Right lung (tissue), 10 donors: ENCODE data around the gene PKP2. TPM values are rescaled to one million over a fixed set of nuclear protein-coding genes. Genes with fewer than 3 reads are reported as not detected.

Experiments used
- DNase-seq, 2 donors: peaks; one replicate each; pipeline ENCODE4 v3.0.0-alpha.2; 2013
- long read RNA-seq, 8 donors: transcript quantifications; one replicate each; lab custom pipeline, GENCODE V29; 2026
- polyA plus RNA-seq, 5 donors: library from polyadenylated mRNA; unstranded; fragments of 120-200 nt; gene quantifications; one replicate each; pipeline versions ENCODE4 v1.2.1 to v1.2.3, GENCODE V29; 2013; ENCODE audit warnings: inconsistent platforms in 1 of 5, low replicate concordance in 1 of 5; ENCODE audit not compliant: insufficient read length in 5 of 5, insufficient read depth in 1 of 5

The PKP2 gene
- polyA plus RNA-seq: 1 to 10 TPM; 3.2 to 6.6 (median 4.4) TPM
- long read RNA-seq, donor 1: 0 reads
- long read RNA-seq, donor 2, partial matches to known transcripts: 0 of 1 reads
- long read RNA-seq, donor 2, other reads (novel, unspliced or antisense): 0 of 1 reads
- long read RNA-seq, donor 3: 0 reads
- long read RNA-seq, donor 4: 0 reads
- long read RNA-seq, donor 5, partial matches to known transcripts: 0 of 2 reads
- long read RNA-seq, donor 5, other reads (novel, unspliced or antisense): 0 of 2 reads
- long read RNA-seq, donor 6: 0 reads
- long read RNA-seq, donor 7: 0 reads
- long read RNA-seq, donor 8: 0 reads

DNA sequence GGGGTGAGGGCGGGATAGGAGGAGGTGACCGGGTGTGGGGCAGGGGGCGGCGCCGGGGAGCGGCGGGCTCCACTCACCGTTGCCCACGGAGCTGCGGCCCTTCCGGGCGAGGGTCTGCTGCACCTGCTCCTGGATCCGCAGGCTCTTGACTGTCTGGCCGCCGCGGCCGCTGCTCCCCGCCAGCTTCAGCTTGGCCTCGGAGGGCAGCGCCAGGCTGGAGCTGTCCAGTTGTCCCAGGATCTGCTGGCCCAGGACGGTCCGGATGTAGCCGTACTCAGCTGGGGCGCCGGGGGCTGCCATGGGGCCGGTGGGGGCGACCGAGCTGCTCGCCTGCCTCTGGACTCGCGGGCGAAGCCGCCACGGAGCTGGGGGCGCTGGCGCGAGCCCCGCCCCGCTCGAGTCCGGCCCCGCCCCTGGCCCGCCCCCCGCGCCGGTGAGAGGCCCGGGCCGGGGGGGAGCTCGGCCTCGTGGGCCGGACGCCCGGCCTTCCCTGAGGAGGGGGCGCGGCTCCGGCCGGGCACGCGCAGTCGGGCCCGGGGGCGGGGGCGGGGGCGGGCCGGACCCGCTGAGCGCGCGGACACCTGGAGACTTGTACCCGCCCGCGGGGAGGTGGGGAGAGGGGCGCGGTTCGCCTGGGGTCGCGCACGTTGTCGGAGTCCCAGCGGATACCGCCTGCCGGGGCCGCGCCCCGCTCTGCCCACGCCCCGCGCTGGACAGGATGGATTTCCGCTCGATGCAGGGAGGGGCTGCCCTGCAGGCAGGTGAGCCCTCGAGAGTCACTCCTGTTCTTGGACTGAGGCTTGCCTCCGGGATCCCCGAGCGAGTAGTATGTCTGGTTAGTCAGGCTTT, at the start of gene PKP2:
TSS of gene PKP2 (minus strand) at position 346 of the 849 bp plus-strand sequence. CDS start at position 300, 46 bp downstream.
- DNase-seq: peak in 1 of 2 donors; percentile 46

DNA sequence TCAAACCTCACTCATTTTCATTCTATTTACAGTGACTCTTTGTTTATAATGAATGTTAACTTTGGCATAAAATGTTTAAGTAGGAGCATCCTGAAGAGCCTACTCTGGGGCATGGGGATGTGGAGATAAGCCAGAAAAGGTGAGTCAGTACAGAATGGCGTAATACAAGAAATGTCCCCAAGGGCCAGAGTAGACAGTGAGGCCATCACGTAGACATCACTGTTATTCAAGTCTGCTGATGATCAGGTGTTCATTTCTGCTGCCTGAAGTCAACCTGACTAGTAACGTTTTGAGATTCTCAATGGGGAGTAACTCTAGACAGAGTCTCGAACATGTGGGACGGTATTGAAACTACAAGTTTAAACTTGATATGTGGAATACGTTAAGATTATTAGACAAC, 47.6 kb upstream of the PKP2 start:
- no peak for DNase-seq

DNA sequence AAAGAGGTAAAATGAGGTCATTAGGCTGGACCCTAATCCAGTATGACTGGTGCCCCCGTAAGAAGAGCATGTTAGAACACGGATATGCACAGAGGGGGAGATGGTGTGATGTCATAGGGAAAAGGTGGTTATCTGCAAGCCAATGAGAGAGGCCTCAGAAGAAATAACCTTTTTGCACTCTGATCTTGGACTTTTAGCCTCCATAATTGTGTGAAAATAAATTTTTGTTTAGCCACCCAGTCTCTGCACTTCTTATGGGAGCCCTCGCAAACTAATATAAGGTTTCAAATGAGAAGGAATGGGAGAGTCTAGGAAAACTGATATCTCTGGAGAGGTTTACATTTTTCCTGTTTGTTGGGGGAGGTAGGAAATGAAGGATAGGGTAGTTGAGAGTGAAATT, 43.2 kb upstream of the PKP2 start:
- no peak for DNase-seq

DNA sequence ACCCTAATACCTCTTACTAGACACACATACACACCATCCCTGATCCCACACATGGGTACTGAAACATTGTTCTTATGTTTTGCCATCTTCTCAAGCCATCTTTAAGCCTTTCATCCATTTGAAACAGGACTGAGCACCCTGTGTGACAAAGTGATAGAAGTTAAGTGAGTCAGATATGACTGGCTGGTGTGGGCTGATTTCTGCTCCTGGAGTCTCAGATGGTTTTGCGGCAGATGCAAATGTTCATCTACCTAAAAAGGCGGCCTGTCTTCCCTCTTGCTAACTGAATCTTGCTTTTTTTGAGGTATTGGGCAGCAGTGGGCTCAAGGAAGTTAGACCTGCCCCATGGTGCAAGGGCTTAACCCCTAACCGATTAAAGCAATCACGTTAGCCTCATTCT, 30.4 kb upstream of the PKP2 start:
- DNase-seq: no peak

DNA sequence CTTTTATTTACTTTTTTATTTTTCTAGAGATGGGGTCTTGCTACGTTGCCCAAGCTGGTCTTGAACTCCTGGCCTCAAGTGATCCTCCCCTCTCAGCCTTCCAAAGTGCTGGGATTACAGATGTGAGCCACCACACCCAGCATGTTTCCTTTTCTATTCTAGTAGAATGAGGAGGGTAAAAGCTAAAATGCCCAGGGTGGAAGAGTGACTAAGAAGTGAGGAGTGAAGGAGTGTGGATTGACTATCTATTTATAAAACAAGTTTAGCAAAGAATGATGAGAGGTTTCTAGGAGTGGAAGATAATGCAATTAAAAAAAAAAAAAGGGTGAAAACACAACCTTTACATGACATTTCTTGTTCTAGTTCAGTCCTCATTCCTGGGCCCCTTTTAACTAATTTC, 29.8 kb upstream of the PKP2 start:
- DNase-seq: no peak

DNA sequence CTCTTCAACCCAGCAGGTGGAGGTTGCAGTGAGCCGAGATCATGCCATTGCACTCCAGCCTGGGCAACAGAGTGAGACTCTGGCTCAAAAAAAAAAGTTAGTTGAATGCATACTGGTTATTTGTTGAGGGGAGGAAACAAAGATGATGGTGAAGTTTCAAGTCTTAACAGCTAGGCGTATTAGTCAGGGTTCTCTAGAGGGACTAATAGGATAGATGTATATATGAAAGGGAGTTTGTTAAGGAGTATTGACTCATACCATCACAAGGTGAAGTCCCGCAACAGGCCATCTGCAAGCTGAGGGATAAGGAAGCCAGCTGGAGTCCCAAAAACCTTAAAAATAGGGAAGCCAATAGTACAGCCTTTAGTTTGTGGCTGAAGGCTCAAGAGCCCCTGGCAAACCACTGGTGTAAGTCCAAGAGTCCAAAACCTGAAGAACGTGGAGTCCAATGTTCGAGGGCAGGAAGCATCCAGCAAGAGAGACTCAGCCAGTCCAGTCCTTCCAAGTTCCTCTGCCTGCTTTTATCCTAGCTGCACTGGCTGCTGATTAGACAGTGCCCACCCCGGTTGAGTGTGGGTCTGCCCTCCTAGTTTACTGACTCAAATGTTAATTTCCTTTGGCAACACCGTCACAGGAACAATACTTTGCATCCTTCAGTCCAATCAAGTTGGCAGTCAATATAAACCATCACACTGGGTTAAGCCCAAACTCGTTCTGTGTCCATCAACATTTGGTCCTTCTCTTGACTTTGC, 26.1 kb upstream of the PKP2 start:
- DNase-seq: no peak

DNA sequence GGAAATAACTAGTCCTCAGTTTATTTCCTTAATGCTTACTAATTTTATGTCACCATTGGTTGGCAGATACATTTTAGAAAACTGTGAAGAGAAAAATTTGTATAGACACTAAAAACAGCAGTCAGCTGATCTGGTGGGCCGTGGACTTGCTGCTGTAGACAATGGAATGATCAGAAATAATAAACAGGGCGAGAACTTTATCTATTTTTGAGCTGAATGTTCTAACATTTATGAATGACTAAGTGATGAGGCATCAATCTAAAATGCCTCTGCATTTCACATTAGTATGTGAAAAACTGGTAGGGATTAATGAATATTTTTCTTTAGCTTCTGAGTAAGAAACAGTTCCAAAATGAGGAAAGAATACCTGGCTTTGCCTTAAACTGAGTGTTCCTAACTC, 24.8 kb upstream of the PKP2 start:
- no peak for DNase-seq

DNA sequence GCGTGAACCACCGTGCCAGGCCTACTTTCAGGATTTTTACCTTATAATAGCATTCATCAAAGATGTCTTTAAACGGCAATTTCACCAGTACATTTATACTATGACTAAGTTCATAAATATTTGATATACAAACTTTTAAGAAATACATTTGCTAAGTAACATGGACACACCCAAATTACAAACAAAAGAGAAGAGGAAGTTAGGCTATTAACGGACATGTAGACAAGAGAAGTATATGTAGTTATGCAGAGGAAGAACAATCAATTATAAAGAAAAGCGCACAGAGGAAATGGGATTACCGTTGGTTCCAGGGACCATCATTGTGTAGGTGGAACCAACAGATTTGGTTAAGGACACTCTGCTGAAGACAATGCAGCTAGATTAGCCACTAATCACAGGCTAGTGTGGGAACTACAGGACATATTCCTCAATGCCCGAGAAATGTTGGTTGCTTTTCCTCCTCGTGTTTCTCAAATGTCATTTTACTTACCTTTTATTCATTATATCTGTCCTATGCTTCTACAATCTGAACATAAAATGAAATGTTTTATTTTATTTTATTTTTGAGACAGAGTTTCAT, 24.0 kb upstream of the PKP2 start:
- DNase-seq: no peak

DNA sequence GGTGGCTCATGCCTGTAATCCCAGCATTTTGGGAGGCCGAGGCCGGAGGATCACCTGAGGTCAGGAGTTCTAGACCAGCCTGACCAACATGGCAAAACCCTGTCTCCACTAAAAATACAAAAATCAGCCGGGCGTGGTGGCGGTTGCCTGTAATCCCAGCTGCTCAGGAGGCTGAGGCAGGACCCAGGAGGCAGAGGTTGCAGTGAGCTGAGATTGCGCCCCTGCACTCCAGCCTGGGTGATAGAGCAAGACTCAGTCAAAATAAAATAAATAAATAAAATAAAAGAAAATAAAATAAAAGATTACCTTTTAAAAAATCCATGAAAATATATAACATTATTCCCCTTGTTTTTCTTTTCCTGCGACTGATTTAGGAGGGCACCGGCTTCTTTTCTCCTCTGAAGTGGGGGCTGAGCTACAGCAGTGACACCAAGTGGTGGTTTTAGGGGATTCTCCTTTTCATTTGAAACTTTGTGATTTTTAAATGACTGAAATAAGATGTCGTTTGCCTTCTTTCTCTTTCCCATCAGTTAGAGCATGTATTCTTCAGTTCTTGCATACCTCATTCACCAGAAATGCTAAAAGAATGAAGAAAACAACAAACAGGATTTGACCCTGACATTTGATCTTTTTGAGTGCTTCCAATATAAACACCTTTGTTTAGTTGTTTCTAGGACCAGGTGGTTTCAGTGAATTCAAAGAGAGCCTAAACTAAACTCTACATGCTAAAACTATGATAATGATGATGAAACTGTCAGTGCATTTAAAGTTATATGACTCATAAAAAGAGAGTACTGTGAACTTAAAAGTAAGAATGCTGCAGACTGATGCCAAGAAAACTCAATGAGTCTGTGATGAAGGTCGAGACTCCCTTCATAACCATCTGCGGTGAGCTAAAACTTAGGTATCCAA, 22.6 kb upstream of the PKP2 start:
- DNase-seq: peak in 1 of 2 donors; percentile 32

DNA sequence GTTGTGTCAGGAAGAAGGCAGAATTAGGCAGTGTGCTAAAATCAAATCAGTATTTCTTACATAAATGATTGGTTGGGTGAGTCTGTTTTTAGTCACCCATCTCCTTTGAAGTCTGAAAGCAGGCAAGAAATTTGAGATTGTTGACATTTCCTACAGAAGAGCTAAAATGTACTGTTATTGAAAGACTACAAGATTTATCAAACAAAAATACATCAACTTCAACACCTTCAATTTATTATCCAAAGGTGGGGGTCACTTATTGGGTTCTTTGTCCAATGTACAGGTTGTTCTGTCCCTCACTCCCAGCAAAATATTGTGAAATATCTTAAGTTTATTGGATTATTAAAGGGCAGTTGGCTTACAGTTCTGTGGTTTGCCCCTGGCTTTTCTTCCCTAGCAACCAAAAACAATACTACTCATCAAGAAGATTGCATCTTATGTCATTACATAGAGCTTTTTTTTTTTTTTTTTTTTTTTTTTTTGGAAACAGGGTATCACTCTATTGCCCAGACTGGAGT, 20.6 kb upstream of the PKP2 start:
- peak in 1 of 2 donors; percentile 23 for DNase-seq

DNA sequence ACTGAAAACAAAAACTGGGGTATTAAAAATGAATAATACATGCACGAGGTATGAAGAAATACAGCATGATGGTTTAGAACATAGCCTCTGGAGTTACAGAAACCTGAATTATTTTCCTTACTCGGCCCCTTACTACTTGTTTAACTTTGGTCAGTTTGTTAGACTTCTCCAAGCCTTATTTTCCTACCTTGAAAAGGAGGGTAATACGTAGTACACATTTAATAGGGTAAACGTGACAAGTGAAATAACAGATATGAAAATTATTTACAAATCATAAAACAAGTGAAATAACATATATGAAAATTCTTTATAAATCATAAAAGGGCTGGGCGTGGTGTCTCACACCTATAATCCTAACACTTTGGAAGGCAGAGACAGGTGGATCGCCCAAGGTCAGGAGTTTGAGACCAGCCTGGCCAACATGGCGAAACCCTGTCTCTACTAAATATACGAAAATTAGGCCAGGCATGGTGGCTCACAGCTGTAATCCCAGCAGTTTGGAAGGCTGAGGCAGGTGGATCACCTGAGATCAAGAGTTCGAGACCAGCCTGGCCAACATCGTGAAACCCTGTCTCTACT, 11.4 kb upstream of the PKP2 start:
- DNase-seq: no peak

DNA sequence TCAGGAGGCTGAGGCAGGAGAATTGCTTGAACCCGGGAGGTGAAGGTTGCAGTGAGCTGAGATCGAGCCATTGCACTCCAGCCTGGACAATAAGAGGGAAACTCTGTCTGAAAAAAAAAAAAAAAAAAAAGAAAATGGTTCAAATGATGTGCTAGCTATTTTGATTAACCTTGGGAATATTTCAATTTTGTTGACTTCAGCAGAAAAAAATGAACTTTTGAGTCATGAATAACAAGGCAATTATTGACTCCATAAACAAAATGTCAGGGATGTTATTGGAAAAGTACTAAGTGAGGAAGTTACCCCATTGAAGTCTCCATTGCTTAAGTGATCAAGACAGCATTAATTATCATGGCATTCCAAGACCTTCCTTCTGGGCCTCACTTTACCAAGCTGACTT, 10.6 kb upstream of the PKP2 start:
- DNase-seq: no peak

DNA sequence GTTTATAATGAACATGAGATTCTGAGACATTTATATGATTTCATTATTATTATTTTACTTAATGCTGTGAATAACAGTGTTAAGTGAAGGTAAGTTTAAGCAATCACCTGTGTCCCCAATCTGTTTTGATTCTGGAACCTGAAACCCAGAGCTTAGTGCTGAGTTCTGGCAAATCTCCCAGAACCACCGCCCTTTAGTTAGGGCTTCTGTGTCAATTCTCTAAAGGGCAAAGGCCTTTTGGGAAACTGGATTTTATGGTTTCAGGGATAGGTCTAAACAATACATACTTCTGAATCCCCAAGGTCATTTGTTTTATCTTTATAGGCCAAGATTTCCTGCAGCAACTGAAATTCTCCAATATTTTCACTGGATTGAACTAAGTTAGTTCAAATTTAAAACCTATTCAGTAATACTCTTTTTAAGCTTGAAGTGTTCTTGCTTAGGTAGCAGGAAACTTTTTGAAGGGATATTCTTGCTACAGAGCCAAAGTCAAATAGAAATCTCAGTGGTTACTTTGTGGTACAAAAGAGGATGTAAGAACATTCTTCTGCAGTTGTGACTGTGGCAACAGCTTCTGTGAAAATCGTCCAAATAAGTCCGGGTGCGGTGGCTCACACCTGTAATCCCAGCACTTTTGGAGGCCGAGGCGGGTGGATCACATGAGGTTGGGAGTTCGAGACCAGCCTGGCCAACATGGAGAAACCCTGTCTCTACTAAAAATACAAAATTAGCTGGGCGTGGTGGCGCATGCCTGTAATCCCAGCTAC, 10.0 kb upstream of the PKP2 start:
- DNase-seq: no peak

DNA sequence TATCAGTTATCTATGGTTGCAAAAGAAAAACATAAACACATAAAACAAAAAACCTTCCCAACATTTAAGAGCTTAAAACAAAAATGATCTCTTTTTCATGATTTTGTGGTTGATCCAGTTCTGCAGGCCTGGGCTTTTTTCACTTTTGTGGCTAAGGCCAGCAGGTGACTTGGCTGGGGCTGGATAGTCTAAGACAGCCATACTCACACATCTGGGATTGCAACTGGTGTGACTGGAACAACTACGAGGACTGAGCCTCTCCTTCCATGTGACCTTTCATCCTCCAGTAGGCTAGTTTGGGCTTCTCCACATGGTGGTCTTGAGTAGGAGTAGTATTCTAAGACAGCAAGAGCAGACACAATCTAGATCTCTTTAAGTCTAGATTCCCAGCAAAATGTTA, 7.2 kb upstream of the PKP2 start:
- DNase-seq: no peak

DNA sequence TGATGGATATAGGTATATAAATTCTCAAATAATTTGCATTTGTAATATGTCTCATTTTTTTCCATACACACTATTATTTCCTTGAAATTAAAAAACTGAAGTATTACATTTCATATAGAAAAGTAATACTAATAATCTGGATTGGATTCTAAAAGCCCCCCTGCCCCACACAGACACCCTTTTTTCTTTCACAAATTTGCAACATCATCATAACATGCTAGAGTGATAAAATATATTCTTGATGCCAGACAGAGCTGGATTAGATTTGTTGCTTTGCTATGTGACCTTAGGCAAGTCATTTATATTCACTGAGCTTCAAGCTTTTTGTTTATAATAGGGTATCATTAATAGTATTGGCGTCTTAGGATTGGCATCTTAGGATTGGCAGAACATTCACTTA, 6.7 kb upstream of the PKP2 start:
- DNase-seq: no peak

DNA sequence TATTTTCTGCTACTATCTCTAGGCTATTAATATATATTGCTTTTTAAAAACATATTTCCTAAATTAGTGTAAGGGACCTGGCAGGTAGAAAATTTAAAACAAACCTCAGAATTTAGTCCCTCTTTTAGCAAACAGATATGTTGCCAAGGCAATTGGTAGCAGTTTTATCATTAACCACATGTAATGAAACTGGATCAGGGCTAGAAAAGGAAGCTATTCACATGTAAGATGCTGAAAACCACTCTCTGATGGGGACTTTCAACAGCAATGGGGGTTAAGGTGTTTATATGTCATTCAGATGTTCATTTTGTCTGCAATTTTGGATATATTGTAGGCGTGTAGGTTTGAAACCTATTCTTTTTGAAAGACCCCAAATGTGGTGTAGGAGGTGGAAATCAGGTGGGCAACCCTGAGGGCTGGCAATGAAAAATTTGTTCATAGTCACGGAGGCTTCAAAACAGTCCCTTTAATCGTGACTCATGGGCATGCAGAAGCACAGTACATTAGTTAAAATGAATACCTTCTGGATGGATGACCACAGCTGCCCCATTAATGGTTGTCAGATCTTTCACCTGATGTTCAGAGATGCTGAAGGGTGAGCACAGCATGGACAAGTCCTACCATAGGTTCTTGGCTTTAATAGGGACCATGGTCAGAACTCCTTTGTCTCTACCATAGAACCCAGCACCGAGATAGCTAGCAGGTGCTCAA, 5.9 kb upstream of the PKP2 start:
- no peak for DNase-seq

DNA sequence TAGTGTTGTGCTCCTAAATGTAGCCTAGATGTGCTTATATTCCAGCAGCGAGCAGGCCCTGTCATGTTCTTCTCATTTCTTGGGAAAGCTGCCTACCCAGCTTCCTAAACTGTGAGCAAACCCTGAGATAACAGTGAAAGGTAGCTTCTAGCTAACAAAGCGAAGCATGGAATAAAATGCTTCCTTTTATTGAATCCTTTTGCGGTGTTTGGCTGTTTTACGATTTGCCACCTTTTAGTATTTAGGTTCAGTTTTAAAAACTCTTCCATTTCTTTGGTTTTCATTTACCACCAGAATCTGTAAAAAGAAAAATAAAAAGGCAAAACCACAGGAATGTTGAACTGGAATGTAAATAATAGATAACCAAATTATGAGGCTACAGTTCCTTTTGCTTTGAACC, 5.0 kb upstream of the PKP2 start:
- DNase-seq: no peak

DNA sequence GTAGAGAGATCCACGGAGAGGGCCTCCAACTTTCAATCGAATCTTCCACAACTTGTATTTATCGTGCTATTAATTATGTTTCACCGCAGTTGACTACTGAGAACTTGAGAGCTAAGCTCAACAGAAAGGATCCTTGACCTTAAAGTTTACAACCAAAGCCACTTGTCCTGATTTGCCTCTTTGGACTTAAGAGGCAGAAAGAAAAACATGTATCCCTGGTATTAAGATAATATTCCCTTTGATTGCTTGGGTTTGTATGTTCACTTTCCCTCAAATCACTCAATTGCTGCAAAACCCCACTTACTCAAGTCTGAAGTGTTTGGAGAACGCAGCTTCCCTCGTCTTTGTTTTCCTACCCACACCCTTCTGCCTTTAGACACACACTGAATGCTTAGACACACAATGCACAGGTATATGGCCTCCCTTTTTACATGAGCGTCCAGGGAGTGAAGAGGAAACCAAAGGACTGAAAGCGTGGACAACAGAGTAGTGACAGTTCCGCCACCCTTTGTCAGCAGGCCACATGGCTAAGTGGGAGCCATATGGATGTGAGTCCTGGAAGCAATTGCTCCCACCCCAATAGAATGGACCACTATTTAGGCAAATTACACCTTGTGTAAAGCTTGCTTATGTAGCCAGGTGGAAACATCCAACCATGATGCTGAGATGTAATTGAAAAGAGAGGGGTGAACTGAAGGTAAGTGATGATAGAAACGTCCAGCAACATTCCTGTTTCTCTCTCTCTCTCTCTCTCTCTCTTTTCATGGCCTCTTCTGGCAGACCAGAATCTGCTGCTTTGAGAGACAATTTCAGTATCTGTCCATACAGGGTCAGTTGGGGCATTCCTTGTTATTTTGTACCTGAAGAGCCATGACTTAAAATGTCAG, 1.4 kb upstream of the PKP2 start:
- DNase-seq: no peak
